Right lobe of liver (tissue), 4 donors: Measurements from ENCODE around the gene SLC22A1.
"Not testable (repeated sequence)": the region's sequence is repeated elsewhere in the genome, so short reads cannot be mapped to it uniquely, and the experiment has no call there.

ENCODE experiments used
- CTCF ChIP-seq, 4 donors: fragments of 200-600 bp in 3 of 4; fragments of 450-650 bp in 1 of 4; IDR thresholded peaks; one replicate each; pipeline versions ENCODE4 v1.5.1 to v1.8.0; 2016 to 2022; ENCODE audit warnings: antibody characterized with exemption in 4 of 4, mild to moderate bottlenecking in 2 of 4
- POLR2A ChIP-seq: fragments of 450-650 bp; IDR thresholded peaks from one replicate; pipeline ENCODE4 v1.6.1; 2017; ENCODE audit warnings: antibody characterized with exemption, mild to moderate bottlenecking
- donor health status: DM: no; HTN: no; CAD: no.
- donor health status: DM: no; HTN: no; CAD: no.
- donor health status: DM: no; HTN: yes; CAD: no.

- not testable (repeated sequence) for TF ChIP-seq CTCF (IDR thresholded peaks at IDR 0.05); POLR2A
Measured at GRCh38 chr6:160165928-160166327, 44.3 kb downstream of the SLC22A1 start.
